OCI-LY7 (cell line): ENCODE results near the gene NT5C2. TPM values are rescaled to one million over a fixed set of nuclear protein-coding genes. Genes with fewer than 3 reads are reported as not detected.

ENCODE experiments used
- BruUV-seq: library from RNA; stranded (reverse); fragments of 400-500 nt; replicated peaks from 2 replicates; lab custom pipeline; 2021; lab: Mats Ljungman, UMichigan
- CTCF ChIA-PET: fragments of 300-600 bp; sonication (Branson Sonifier 250); formaldehyde crosslinking; loops from one replicate; lab custom pipeline; 2022; ENCODE audit warnings: antibody characterized with exemption; ENCODE audit not compliant: unreplicated experiment; lab: Charles Lee
- POLR2A ChIA-PET: fragments of 300-600 bp; sonication (Branson Sonifier 250); formaldehyde crosslinking; loops from one replicate; lab custom pipeline; 2022; ENCODE audit warnings: antibody characterized with exemption; lab: Charles Lee
- DNase-seq: peaks from one replicate; pipeline ENCODE4 v3.0.0-alpha.2; 2015; ENCODE audit warnings: low spot score
- H2AFZ ChIP-seq: fragments of 200-600 bp; sonication (generic), shearing (Covaris generic); 2 replicates; pipeline ENCODE4 v1.6.1; 2014; ENCODE audit warnings: mild to moderate bottlenecking, antibody characterized with exemption, low read length, moderate library complexity
- H3K27ac ChIP-seq: fragments of 200-600 bp; sonication (generic); 2 replicates; pipeline ENCODE4 v1.5.1; 2014; ENCODE audit warnings: mixed run types, low read depth, mild to moderate bottlenecking, moderate library complexity, low read length, inconsistent platforms; ENCODE audit not compliant: poor library complexity, severe bottlenecking
- H3K36me3 ChIP-seq: fragments of 200-600 bp; sonication (generic); 2 replicates; pipeline ENCODE4 v1.6.1; 2014; ENCODE audit warnings: mild to moderate bottlenecking, antibody characterized with exemption, low read length, moderate library complexity, mixed read lengths; ENCODE audit not compliant: insufficient read depth
- H3K4me1 ChIP-seq: fragments of 200-600 bp; sonication (generic); 2 replicates; pipeline ENCODE4 v1.5.1; 2014; ENCODE audit warnings: mild to moderate bottlenecking, low read length; ENCODE audit not compliant: insufficient read depth, poor library complexity, severe bottlenecking
- H3K4me2 ChIP-seq: fragments of 200-600 bp; sonication (generic); 2 replicates; pipeline ENCODE4 v1.6.1; 2014; ENCODE audit warnings: mild to moderate bottlenecking, low read length
- H3K4me3 ChIP-seq: fragments of 200-600 bp; sonication (generic); 2 replicates; pipeline ENCODE4 v1.5.1; 2014; ENCODE audit warnings: mild to moderate bottlenecking, low read depth, low read length; ENCODE audit not compliant: poor library complexity, severe bottlenecking
- H3K79me2 ChIP-seq: fragments of 200-600 bp; sonication (generic); 2 replicates; pipeline ENCODE4 v1.6.1; 2016; ENCODE audit warnings: low read depth, mild to moderate bottlenecking, low read length, moderate library complexity, mixed read lengths; ENCODE audit not compliant: insufficient read depth
- H3K9me2 ChIP-seq: fragments of 200-600 bp; sonication (generic); 2 replicates; pipeline ENCODE4 v1.6.1; 2016; ENCODE audit warnings: mild to moderate bottlenecking, low read length, mixed read lengths; ENCODE audit not compliant: insufficient read depth
- H3K9me3 ChIP-seq: fragments of 200-600 bp; sonication (generic); 2 replicates; pipeline ENCODE4 v1.6.1; 2014; ENCODE audit warnings: mild to moderate bottlenecking, mixed run types, low read length, mixed read lengths
- H4K20me1 ChIP-seq: fragments of 200-600 bp; sonication (generic); 2 replicates; pipeline ENCODE4 v1.6.1; 2014; ENCODE audit warnings: mild to moderate bottlenecking, antibody characterized with exemption, low read length, moderate library complexity, mixed read lengths; ENCODE audit not compliant: insufficient read depth
- CTCF ChIP-seq: fragments of 200-600 bp; sonication (generic); conservative IDR thresholded peaks from 2 replicates; pipeline ENCODE4 v1.5.1; 2014; ENCODE audit warnings: mild to moderate bottlenecking, antibody characterized with exemption, low read length, moderate library complexity, mixed read lengths
- EZH2phosphoT487 ChIP-seq: fragments of 200-600 bp; sonication (generic); IDR thresholded peaks from 2 replicates; pipeline ENCODE4 v1.6.1; 2018; ENCODE audit warnings: low read depth, borderline replicate concordance, mild to moderate bottlenecking, mixed run types, antibody characterized with exemption, low read length, moderate library complexity, mixed read lengths
- intact Hi-C: fragments of 100-400 bp; cut with micrococcal nuclease; formaldehyde crosslinking; loops from one replicate; pipeline ENCODE4 v1.10.0; 2022; ENCODE audit not compliant: unreplicated experiment
- total RNA-seq, 2 experiments: library from RNA; depleted of rRNA in 1 of 2; stranded (reverse); fragments of >200 nt in 1 of 2; shearing (Covaris generic) in 1 of 2; gene quantifications; 2 replicates each; pipeline ENCODE4 v1.2.3, GENCODE V29; 2014 to 2022

NT5C2 gene
- total RNA-seq, 2 experiments from 2014 or later: 72.0 to 87.3 TPM

- Histone ChIP-seq H3K9me3 (no peaks in the 10 kb centered on the region), H4K20me1 (no peaks in the 10 kb centered on the region), H3K9me2 (no peaks in the 10 kb centered on the region), H3K79me2 (no peaks in the 10 kb centered on the region), H3K4me2 (no peak overlapping the region), H3K27ac (no peak overlapping the region), H3K4me1 (no peaks in the 10 kb centered on the region), H3K36me3 (peaks cover 21% of the 10 kb centered on the region), H3K4me3 (no peak overlapping the region), H2AFZ (no peak overlapping the region)
- POLR2A ChIA-PET: interaction anchor here (0.7 kb wide), 1 partner anchor 214 kb away, joined by 4 read pairs; no protein-coding TSS in a partner anchor
- TSS peak; percentile 16 for BruUV-seq
- CTCF ChIA-PET: no interaction called here
- intact Hi-C loops: no loop called here
- DNase-seq: no peak
- no peak for TF ChIP-seq CTCF
- TF ChIP-seq EZH2phosphoT487: no peak
These were observed 67.5 kb downstream of the NT5C2 start for GRCh38 chr10:103125323-103126267.

- no peak for DNase-seq
- peaks cover 20% of the 10 kb centered on the region for H3K36me3 ChIP-seq
- TF ChIP-seq CTCF (no peak), EZH2phosphoT487 (no peak)
- intact Hi-C loops: no loop called here
- no peak overlapping the region for H2AFZ ChIP-seq
- POLR2A ChIA-PET: interaction anchor here (0.6 to 0.7 kb wide), 4 partner anchors 18 to 213 kb away, joined by 3 to 5 read pairs (median 4); no protein-coding TSS in a partner anchor
- H3K4me1 ChIP-seq: no peaks in the 10 kb centered on the region
- CTCF ChIA-PET: no interaction called here
- H4K20me1 ChIP-seq: no peaks in the 10 kb centered on the region
- H3K4me2 ChIP-seq: no peak overlapping the region
- H3K9me2 ChIP-seq: no peaks in the 10 kb centered on the region
- no peak overlapping the region for H3K4me3 ChIP-seq
- no peak overlapping the region for H3K27ac ChIP-seq
- no TSS peak for BruUV-seq
- H3K9me3 ChIP-seq: no peaks in the 10 kb centered on the region
- no peaks in the 10 kb centered on the region for H3K79me2 ChIP-seq
These were observed 68.5 kb downstream of the NT5C2 start for GRCh38 chr10:103124420-103125096.
